CD4-positive, alpha-beta T cell (primary cell): ENCODE results near the gene CDKN1C. TPM values are rescaled to one million over a fixed set of nuclear protein-coding genes. Genes with fewer than 3 reads are reported as not detected.

Source experiments
- ATAC-seq: fragments of 200-7000 bp; cut with Tn5 transposase; one replicate; pipeline ENCODE4 v1.10.0; 2022; ENCODE audit warnings: mild to moderate bottlenecking; ENCODE audit not compliant: poor library complexity
- CTCF ChIA-PET: fragments of 350-600 bp; sonication (Branson Sonifier 250); formaldehyde crosslinking; loops from one replicate; lab custom pipeline; 2021; ENCODE audit warnings: antibody characterized with exemption, inconsistent platforms; lab: Charles Lee
- POLR2A ChIA-PET: fragments of 350-600 bp; sonication (Branson Sonifier 250); formaldehyde crosslinking; loops from one replicate; lab custom pipeline; 2021; ENCODE audit warnings: antibody characterized with exemption, inconsistent platforms; lab: Charles Lee
- DNase-seq, 14 experiments: peaks; one replicate each; pipeline ENCODE4 v3.0.0-alpha.2; 2013 to 2020; ENCODE audit warnings: mixed read lengths in 2 of 14
- H3K27ac ChIP-seq, 2 donors: one replicate each; pipeline versions ENCODE4 v1.5.1 to v1.7.0; 2013; ENCODE audit warnings: low read length in 2 of 2, low read depth in 1 of 2, mild to moderate bottlenecking in 1 of 2
- H3K27me3 ChIP-seq, 2 experiments: 1 replicate in 1 of 2; 2 replicates in 1 of 2; pipeline versions ENCODE4 v1.6.1 to v1.7.0; 2013; ENCODE audit warnings: low read length in 2 of 2, control low read depth in 1 of 2, mild to moderate bottlenecking in 1 of 2, moderate library complexity in 1 of 2; ENCODE audit not compliant: insufficient read depth in 2 of 2, control insufficient read depth in 1 of 2
- H3K36me3 ChIP-seq: one replicate; pipeline ENCODE4 v1.6.1; 2013; ENCODE audit warnings: low read length, control low read depth; ENCODE audit not compliant: insufficient read depth
- H3K4me1 ChIP-seq: one replicate; pipeline ENCODE4 v1.6.1; 2013; ENCODE audit warnings: low read length, control low read depth; ENCODE audit not compliant: insufficient read depth
- H3K4me3 ChIP-seq: one replicate; pipeline ENCODE4 v1.5.1; 2013; ENCODE audit warnings: mild to moderate bottlenecking, low read length, moderate library complexity
- H3K9me3 ChIP-seq, 2 experiments: 1 replicate in 1 of 2; 2 replicates in 1 of 2; pipeline versions ENCODE4 v1.6.1 to v1.7.0; 2013; ENCODE audit warnings: low read length in 2 of 2, mild to moderate bottlenecking in 2 of 2, control low read depth in 1 of 2, moderate library complexity in 1 of 2; ENCODE audit not compliant: control insufficient read depth in 1 of 2, insufficient read depth in 1 of 2
- H3K27ac Mint-ChIP-seq: one replicate; pipeline ENCODE4 v1.8.0; 2020; ENCODE audit warnings: mixed read lengths
- H3K27me3 Mint-ChIP-seq: one replicate; pipeline ENCODE4 v1.8.0; 2021; ENCODE audit warnings: mixed read lengths
- H3K36me3 Mint-ChIP-seq: one replicate; pipeline ENCODE4 v1.8.0; 2021; ENCODE audit warnings: low read depth, mixed read lengths
- H3K4me1 Mint-ChIP-seq: one replicate; pipeline ENCODE4 v1.8.0; 2021; ENCODE audit warnings: low read depth, mixed read lengths
- H3K4me3 Mint-ChIP-seq: one replicate; pipeline ENCODE4 v1.8.0; 2020; ENCODE audit warnings: mild to moderate bottlenecking, mixed read lengths
- H3K9me3 Mint-ChIP-seq: one replicate; pipeline ENCODE4 v1.8.0; 2020; ENCODE audit warnings: mixed read lengths
- CTCF ChIP-seq: fragments of 200-600 bp; IDR thresholded peaks from one replicate; pipeline ENCODE4 v1.8.0; 2022; ENCODE audit warnings: antibody characterized with exemption, mild to moderate bottlenecking
- intact Hi-C, 2 experiments: fragments of 100-400 bp; cut with DNase I in 1 of 2; cut with micrococcal nuclease in 1 of 2; formaldehyde crosslinking; loops; one replicate each; pipeline versions ENCODE4 v1.15.1 to v1.9.0; 2023 to 2025; cut with DNase I, micrococcal nuclease
- total RNA-seq, 174 experiments: library from RNA in 2 of 174; stranded (reverse) in 2 of 174; gene quantifications; one replicate each; pipeline ENCODE4 v1.2.3 and lab custom pipeline; 2021 to 2026

Gene CDKN1C
- total RNA-seq, 2 experiments from 2014 or later = 1.9 to 2.5 TPM

- DNase-seq (no peak), ATAC-seq (no peak)
- no peaks in the 10 kb centered on the region for H3K27me3 Mint-ChIP-seq
- TF ChIP-seq CTCF = no peak
- Histone ChIP-seq H3K27ac (no peak overlapping the region), H3K36me3 (no peaks in the 10 kb centered on the region), H3K9me3 (no peaks in the 10 kb centered on the region), H3K4me3 (no peak overlapping the region), H3K4me1 (peaks cover 17% of the 10 kb centered on the region), H3K27me3 (no peaks in the 10 kb centered on the region)
- H3K36me3 Mint-ChIP-seq = no peaks in the 10 kb centered on the region
- H3K9me3 Mint-ChIP-seq = no peaks in the 10 kb centered on the region
- ChIA-PET CTCF (no interaction called here), POLR2A (no interaction called here)
- intact Hi-C loops = no loop called here
- no peak overlapping the region for H3K27ac Mint-ChIP-seq
- no peak overlapping the region for H3K4me3 Mint-ChIP-seq
- H3K4me1 Mint-ChIP-seq = peaks cover 12% of the 10 kb centered on the region
Observed at GRCh38 chr11:2916892-2917645, 31.5 kb upstream of the CDKN1C start.

- Mint-ChIP-seq H3K4me1 (peaks cover 12% of the 10 kb centered on the region), H3K27ac (no peak overlapping the region), H3K9me3 (no peaks in the 10 kb centered on the region), H3K27me3 (no peaks in the 10 kb centered on the region), H3K4me3 (no peak overlapping the region), H3K36me3 (no peaks in the 10 kb centered on the region)
- ChIA-PET CTCF (no interaction called here), POLR2A (no interaction called here)
- ATAC-seq (no peak), DNase-seq (no peak)
- Histone ChIP-seq H3K4me3 (no peak overlapping the region), H3K4me1 (peaks cover 17% of the 10 kb centered on the region), H3K27ac (no peak overlapping the region), H3K9me3 (no peaks in the 10 kb centered on the region), H3K36me3 (no peaks in the 10 kb centered on the region), H3K27me3 (no peaks in the 10 kb centered on the region)
- TF ChIP-seq CTCF = no peak
- intact Hi-C loops = no loop called here
Observed at GRCh38 chr11:2916114-2916891, 30.7 kb upstream of the CDKN1C start.

GRCh38 chr11:2915473-2915872, 29.9 kb upstream of the CDKN1C start:
- CTCF ChIA-PET = no interaction called here
- H3K4me1 Mint-ChIP-seq = peaks cover 12% of the 10 kb centered on the region
- H3K27me3 Mint-ChIP-seq = no peaks in the 10 kb centered on the region
- no peaks in the 10 kb centered on the region for H3K27me3 ChIP-seq
- no peaks in the 10 kb centered on the region for H3K9me3 Mint-ChIP-seq
- DNase-seq (no peak), ATAC-seq (no peak)
- H3K9me3 ChIP-seq = no peaks in the 10 kb centered on the region
- H3K36me3 ChIP-seq = no peaks in the 10 kb centered on the region
- H3K4me3 Mint-ChIP-seq = no peak overlapping the region
- no peak overlapping the region for H3K27ac Mint-ChIP-seq
- H3K27ac ChIP-seq = no peak overlapping the region
- peaks cover 17% of the 10 kb centered on the region for H3K4me1 ChIP-seq
- intact Hi-C loops = no loop called here
- no peaks in the 10 kb centered on the region for H3K36me3 Mint-ChIP-seq
- POLR2A ChIA-PET = no interaction called here
- TF ChIP-seq CTCF = no peak
- no peak overlapping the region for H3K4me3 ChIP-seq
